Measurements from ENCODE around the gene B4GAT1.

B4GAT1 gene

DNA sequence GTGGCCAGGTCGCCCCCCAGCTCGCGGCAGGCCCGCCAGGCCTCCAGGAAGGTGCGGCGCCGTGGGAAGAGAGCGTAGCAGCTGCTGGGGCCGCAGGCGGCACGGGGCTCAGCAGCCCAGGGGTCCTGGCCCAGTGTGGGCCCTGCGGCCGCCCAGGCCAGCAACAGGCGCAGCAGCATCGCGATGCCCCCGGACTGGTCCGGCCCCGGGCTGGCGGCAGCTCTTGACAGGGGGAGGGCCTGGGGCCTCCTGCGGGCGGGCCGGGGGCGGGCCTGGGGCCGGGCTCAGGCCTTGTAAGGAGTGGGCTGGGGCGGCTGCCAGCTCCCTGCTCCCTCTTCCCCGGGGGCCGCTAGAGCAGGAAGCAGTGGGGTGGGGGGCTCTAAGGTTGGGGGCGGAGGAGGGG is 30.6 kb downstream of the B4GAT1 start, which contains the start of gene CD248:
Gene CD248 (minus strand): TSS at position 196 of the 403 bp plus-strand sequence. CDS start 17 bp downstream, at position 179.
- ChIA-PET CTCF (interaction anchor here (1.5 to 1.6 kb wide), 2 partner anchors 34 to 69 kb away, joined by 3 to 6 read pairs; no protein-coding TSS in a partner anchor), POLR2A (interaction anchor here (0.6 kb wide), 1 partner anchor 811 kb away, joined by 6 read pairs; no protein-coding TSS in a partner anchor)
- no peak for DNase-seq (ENCODE audit: extremely low spot score)
- TF ChIP-seq, protein P1, sequence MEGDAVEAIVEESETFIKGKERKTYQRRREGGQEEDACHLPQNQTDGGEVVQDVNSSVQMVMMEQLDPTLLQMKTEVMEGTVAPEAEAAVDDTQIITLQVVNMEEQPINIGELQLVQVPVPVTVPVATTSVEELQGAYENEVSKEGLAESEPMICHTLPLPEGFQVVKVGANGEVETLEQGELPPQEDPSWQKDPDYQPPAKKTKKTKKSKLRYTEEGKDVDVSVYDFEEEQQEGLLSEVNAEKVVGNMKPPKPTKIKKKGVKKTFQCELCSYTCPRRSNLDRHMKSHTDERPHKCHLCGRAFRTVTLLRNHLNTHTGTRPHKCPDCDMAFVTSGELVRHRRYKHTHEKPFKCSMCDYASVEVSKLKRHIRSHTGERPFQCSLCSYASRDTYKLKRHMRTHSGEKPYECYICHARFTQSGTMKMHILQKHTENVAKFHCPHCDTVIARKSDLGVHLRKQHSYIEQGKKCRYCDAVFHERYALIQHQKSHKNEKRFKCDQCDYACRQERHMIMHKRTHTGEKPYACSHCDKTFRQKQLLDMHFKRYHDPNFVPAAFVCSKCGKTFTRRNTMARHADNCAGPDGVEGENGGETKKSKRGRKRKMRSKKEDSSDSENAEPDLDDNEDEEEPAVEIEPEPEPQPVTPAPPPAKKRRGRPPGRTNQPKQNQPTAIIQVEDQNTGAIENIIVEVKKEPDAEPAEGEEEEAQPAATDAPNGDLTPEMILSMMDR (IDR thresholded peaks at IDR 0.05; ENCODE audit: control extremely low read depth, extremely low read depth, low read depth, missing control alignments), result no peak

GRCh38 chr11:66315921-66316811 is 31.3 kb downstream of the B4GAT1 start:
- TF ChIP-seq, protein P1 (IDR thresholded peaks at IDR 0.05; ENCODE audit: control extremely low read depth, extremely low read depth, low read depth, missing control alignments), result no peak
- CTCF ChIA-PET, result interaction anchor here (0.8 to 1.6 kb wide), 6 partner anchors 13 to 73 kb away, joined by 3 to 4 read pairs (median 3); no protein-coding TSS in a partner anchor
- no peak for DNase-seq (ENCODE audit: extremely low spot score)
- POLR2A ChIA-PET, result interaction anchor here (0.6 kb wide), 1 partner anchor 810 kb away, joined by 6 read pairs; no protein-coding TSS in a partner anchor

DNA sequence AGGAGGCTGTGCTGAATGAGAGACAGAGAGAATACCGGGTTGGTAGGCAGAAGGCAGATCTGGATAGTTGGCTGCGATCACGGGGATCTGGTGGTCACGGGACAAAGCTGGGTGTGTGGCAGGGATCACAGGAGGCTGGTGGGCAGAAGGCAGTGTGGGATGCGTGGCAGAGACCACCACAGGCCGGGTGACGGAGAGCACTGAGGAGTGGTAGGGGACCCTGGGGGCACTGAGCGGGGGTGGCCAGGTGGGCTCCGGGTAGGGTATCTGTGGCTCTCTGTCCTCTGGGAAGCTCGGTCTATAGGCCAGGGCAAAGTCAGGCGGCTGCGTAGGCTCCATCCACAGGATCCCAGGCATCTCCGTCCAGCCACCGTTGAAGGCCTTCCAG is 31.9 kb downstream of the B4GAT1 start:
- POLR2A ChIA-PET, result no interaction called here
- CTCF ChIA-PET, result interaction anchor here (0.7 to 1.6 kb wide), 7 partner anchors 11 to 74 kb away, joined by 3 to 4 read pairs (median 3); no protein-coding TSS in a partner anchor
- DNase-seq (ENCODE audit: extremely low spot score), result no peak
- TF ChIP-seq, protein P1 (IDR thresholded peaks at IDR 0.05; ENCODE audit: control extremely low read depth, extremely low read depth, low read depth, missing control alignments), result no peak

DNA sequence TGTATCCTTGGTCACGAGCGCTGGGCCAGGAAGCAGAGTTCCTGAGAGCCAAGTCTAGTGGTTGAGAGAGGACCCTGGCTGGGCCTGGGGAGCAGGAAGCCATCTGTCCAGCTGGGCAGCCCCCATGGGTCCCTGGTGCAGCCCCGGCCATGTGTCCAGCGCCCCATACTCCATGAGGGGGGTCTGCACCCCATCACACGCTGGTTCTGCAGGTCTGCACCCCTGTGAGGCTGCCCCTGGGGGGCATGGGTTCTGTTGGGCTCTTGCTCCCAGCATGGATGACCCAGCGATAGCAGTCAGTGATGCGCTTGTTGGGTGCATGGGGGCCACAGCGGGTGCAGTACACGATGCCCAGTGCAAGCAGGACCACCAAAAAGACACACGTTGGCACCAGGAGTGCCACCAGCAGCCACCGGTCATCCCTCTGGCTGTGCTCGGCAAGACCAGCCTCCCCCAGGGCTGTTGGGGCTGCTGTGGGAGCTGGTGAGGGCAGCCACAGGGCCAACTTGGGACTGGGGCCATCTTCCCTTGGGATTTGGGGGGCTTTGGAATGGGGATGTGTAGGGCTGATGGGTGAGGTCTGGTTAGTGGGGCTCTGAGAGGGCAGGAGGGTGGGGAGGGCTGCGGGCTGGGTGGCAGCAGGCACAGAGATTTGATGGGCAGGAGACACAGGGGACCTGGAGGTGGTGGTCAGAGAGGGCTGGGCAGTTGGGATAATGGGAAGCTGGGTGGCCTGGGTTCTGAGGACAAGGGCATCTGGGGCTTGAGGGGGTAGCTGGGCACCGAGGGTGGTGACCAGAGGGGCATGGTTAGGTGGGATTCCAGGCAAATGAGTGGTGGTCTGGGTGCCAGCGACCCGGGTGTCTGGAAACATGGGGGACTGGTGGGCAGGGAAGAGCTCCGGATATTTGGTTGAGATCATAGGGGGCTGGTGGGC is 32.6 kb downstream of the B4GAT1 start:
- POLR2A ChIA-PET, result no interaction called here
- TF ChIP-seq, protein P1 (IDR thresholded peaks at IDR 0.05; ENCODE audit: control extremely low read depth, extremely low read depth, low read depth, missing control alignments), result no peak
- CTCF ChIA-PET, result interaction anchor here (0.7 to 1.3 kb wide), 6 partner anchors 12 to 75 kb away, joined by 3 to 4 read pairs (median 3); no protein-coding TSS in a partner anchor
- DNase-seq (ENCODE audit: extremely low spot score), result no peak

DNA sequence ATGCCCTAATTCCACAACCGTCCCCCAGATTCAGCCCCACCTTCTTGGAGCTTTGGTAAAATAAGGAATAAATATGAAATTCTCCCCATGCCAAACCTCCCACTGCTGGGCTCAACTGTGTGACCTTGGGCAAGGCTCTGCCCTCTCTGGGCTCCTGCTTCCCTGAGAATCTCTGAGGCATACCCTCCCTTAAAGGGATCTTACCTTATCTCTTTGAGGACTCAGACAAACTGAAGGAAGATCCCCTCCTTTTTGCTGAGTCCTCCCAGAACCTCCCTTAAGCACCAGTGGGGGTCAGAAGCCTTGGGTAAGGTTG is 33.3 kb downstream of the B4GAT1 start:
- no peak for DNase-seq (ENCODE audit: extremely low spot score)
- TF ChIP-seq, protein P1 (IDR thresholded peaks at IDR 0.05; ENCODE audit: control extremely low read depth, extremely low read depth, low read depth, missing control alignments), result no peak
- ChIA-PET CTCF (interaction anchor here (1.5 to 5.9 kb wide), 3 partner anchors 18 to 102 kb away, joined by 4 to 126 read pairs (median 47); partner anchors contain the start of gene RIN1), POLR2A (no interaction called here)

Data from GM10248 (cell line).